GM10248 (cell line): ENCODE data around the gene PRKCE.

ENCODE experiments used
- CTCF ChIA-PET: fragments of 300-600 bp; sonication (Branson Sonifier 250); formaldehyde crosslinking; extraction: SDS; loops from one replicate; lab custom pipeline; 2021; ENCODE audit warnings: antibody characterized with exemption; lab: Yijun Ruan, JAX
- POLR2A ChIA-PET: fragments of 350-650 bp; sonication (Branson Sonifier 250); formaldehyde crosslinking; extraction: SDS; loops from one replicate; lab custom pipeline; 2020; ENCODE audit warnings: antibody characterized with exemption; lab: Yijun Ruan, JAX
- DNase-seq: peaks from one replicate; pipeline ENCODE4 v3.0.0; 2012; ENCODE audit errors: extremely low spot score
- CTCF ChIP-seq: IDR thresholded peaks from 2 replicates; pipeline ENCODE4 v1.5.1; 2012; ENCODE audit warnings: mild to moderate bottlenecking, low read depth; ENCODE audit errors: extremely low read depth, missing control alignments, control extremely low read depth

The PRKCE gene

GRCh38 chr2:46173030-46173429 lies 521.6 kb downstream of the PRKCE start:
- no peak for TF ChIP-seq CTCF
- CTCF ChIA-PET, result interaction anchor here (1.0 kb wide), 1 partner anchor 9 kb away, joined by 3 read pairs; no protein-coding TSS in a partner anchor
- POLR2A ChIA-PET, result no interaction called here
- DNase-seq, result no peak

GRCh38 chr2:46173636-46174250 lies 522.3 kb downstream of the PRKCE start:
- no peak for DNase-seq
- TF ChIP-seq CTCF, result no peak
- CTCF ChIA-PET, result interaction anchor here (1.0 kb wide), 1 partner anchor 10 kb away, joined by 3 read pairs; no protein-coding TSS in a partner anchor
- POLR2A ChIA-PET, result no interaction called here

- no peak for DNase-seq
- ChIA-PET CTCF (interaction anchor here (1.5 to 1.6 kb wide), 2 partner anchors 11 to 14 kb away, joined by 3 read pairs; no protein-coding TSS in a partner anchor), POLR2A (no interaction called here)
- no peak for TF ChIP-seq CTCF
These were observed 523.1 kb downstream of the PRKCE start for GRCh38 chr2:46174345-46175170.

GRCh38 chr2:46175419-46175818 lies 523.9 kb downstream of the PRKCE start:
- POLR2A ChIA-PET, result no interaction called here
- TF ChIP-seq CTCF, result no peak
- DNase-seq, result no peak
- CTCF ChIA-PET, result interaction anchor here (1.5 to 1.6 kb wide), 2 partner anchors 10 to 15 kb away, joined by 3 read pairs; no protein-coding TSS in a partner anchor

GRCh38 chr2:46177461-46178089 lies 526.1 kb downstream of the PRKCE start:
- ChIA-PET CTCF (interaction anchor here (1.0 kb wide), 1 partner anchor 15 kb away, joined by 3 read pairs; no protein-coding TSS in a partner anchor), POLR2A (no interaction called here)
- no peak for TF ChIP-seq CTCF
- DNase-seq, result no peak

DNA sequence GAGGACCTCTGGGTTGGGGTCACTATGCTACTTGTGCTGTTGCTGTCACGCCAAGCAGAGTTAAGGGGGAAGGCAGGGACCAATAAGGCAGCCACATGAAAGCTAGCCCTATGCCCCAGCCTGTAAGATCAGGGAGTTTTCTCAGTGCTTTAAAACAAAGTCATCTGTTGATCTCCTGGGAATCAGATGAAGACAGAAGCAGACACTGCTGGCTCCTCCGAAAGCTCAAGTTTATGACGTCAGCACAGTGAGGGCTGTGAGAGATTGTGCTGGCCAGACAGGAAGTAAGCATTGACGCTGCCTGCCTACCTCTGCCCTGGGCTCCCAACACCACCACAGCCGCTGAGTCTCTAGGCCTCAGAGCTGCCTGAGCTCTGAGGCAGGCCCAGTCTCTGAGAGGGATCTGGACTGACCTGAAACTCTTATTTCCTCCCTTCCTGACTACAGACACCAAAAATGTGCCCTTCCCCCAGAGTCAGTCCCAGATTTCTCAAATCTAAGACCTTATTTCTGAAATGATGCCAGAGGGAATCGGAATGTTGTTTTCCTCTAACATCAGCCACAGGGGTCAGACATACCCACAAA lies 527.7 kb downstream of the PRKCE start:
- no peak for TF ChIP-seq CTCF
- DNase-seq, result peak; percentile 37
- ChIA-PET CTCF (interaction anchor here (1.3 kb wide), 1 partner anchor 10 kb away, joined by 3 read pairs; no protein-coding TSS in a partner anchor), POLR2A (no interaction called here)
